HG02588 (cell line): ENCODE data around the gene ACOD1.
"Not testable (repeated sequence)": the region's sequence is repeated elsewhere in the genome, so short reads cannot be mapped to it uniquely, and the experiment has no call there.

Experiments used
- ATAC-seq: cut with Tn5 transposase; IDR thresholded peaks from one replicate; pipeline ENCODE4 v1.9.1; 2021; ENCODE audit warnings: mild to moderate bottlenecking, moderate library complexity; ENCODE audit not compliant: unreplicated experiment

The ACOD1 gene

DNA sequence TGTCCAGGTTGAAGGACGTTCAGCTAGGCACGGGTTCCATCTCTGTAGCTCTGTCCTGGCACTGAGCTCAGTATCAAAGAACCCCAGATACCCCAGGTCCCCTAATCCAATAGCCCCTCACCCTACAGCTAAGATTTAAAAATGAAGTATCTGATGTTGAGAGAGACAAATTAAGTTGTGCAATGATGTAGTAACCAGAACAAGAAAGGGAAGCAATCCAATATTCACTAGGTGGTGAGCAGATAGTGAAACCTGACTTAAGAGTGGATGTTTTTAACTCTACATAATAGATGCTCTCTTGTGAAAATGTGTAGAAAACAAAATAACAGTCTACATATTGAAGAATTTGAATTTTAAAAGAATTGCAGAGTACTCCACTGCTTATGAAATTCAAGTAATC lies 1.8 kb downstream of the ACOD1 start:
- no peak for ATAC-seq

GRCh38 chr13:76953968-76954367 lies 5.7 kb downstream of the ACOD1 start:
- no peak for ATAC-seq

DNA sequence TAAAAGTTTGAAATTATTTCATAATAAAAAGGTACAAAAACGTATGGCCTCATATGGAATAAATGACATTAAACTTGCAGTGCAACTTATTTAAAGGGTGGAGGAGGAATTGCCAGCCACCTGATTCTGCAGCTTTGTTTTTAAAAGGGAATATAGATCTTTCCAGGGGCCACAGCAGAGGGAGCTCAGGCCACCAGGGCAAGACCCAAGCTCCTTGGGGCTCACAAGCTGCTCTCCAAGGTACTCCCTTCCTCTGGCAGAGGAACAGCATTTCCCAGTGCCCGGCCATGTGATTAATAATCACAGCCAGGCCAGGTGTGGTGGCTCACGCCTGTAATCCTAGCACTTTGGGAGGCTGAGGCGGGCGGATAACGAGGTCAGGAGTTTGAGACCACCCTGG lies 6.2 kb downstream of the ACOD1 start:
- ATAC-seq, result no peak

GRCh38 chr13:76955193-76955592 lies 6.9 kb downstream of the ACOD1 start:
- ATAC-seq, result no peak

DNA sequence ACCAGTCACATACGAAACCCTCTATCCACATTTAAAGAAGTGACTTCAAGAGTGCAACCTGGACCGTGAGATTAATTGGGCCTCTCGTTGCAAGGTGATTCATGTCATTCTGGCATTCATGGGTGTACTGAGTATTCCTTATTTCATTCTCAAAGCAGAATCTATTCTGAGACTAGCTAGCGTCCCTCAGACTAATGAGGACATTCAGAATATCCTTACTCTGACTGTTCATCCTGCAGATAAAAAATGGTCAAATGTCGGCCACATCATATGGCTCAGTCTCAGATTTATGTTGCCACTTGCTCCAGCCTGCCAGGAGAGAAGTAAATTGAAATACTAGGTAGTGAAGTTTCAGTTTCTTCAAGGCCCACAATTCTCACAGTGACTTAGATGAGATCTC lies 7.3 kb downstream of the ACOD1 start:
- no peak for ATAC-seq

DNA sequence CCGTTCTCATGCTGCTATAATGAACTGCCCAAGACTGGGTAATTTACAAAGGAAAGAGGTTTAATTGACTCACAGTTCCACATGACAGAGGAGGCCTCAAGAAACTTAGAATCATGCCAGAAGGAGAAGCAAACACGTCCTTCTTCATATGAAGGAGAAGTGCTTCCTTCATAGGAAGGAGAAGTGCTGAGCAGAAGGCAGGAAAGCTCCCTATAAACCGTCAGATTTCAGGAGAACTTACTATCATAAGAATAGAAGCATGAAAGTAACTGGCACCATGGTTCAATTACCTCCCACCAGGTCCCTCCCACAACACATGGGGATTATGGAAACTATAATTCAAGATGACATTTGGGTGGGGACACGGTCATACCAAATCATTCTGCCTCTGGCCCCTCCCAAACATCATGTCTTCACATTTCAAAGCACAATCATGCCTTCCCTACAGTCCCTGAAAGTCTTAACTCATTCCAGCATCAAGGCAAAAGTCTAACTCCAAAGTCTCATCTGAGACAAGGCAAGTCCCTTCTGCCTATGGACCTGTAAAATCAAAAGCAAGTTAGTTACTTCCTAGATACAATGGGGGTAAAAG lies 10.6 kb downstream of the ACOD1 start:
- ATAC-seq, result no peak

DNA sequence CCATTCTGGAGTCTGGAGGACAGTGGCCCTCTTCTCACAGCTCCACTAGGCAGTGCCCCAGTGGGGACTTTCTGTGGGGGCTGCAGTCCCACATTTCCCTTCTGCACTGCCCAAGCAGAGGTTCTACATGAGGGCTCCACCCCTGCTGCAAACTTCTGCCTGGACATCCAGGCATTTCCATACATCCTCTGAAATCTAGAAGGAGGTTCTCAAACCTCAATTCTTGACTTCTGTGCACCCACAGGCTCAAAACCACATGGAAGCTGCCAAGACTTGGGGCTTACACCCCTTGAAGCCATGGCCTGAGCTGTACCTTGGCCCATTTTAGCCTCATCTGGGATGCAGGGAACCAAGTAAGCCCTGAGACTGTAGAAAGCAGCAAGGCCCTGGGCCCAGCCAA lies 11.4 kb downstream of the ACOD1 start:
- not testable (repeated sequence) for ATAC-seq

DNA sequence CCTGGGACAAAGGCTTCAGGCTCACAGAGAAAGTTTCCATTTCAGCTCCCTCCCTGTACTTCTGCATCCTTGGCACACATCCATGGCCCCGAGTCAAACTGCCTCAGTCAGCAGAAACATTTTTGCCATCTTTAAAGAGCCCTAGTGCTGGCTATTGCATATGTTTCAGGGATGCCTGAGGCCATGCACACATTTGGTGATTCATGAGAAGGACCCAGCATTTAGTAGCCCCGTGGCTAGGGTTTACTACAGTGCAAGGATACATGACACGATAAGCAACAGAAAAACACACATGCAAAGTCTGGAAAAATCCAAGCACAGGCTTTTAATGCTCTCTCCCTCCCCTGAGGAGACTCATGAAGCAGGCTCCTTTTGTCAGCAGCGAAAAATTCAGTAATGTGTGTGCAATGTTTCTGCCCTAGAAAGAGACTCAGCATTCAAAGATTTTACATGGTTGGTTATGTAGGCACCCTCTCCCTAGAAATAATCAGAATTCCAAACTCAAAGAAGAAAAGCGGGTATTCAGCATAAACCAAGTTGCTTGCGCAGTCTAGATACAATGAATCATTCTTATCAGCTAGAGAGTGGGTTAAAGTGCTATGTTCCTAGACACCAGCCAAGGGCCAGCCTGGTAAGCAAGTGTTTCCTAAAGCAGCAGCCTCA lies 17.6 kb downstream of the ACOD1 start:
- ATAC-seq, result no peak

DNA sequence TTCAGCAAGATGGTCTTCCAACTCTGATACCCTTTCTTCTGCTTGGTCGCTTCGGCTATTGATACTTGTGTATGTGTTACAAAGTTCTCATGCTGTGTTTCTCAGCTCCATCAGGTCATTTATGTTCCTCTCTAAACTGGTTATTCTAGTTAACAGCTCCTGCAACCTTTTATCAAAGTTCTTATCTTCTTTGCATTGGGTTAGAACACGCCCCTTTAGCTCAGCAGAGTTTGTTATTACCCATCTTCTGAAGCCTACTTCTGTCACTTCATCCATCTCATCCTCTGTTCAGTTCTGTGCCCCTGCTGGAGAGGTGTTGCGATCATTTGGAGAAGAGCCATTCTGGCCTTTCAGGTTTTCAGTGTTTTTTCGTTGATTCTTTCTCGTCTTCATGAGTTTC lies 18.7 kb downstream of the ACOD1 start:
- no peak for ATAC-seq

DNA sequence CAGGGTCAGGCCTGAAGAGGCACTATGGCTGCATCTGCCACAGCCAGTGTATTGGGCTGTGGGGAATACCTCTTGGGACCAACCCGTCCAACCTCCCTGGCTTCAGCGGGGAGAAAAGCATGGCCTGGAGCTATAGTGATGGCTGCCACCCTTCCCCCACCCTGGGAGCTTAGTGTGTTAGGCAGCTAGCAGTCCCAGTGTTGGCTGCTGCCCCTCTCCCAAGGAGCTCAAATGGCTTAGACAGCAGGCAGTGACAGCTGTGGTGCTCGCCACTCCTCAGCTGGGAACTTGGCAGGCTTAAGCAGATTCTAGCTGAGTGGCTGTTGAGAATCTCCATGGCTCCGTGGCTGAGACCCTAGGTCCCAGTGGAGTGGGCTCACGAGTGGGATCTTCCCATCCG lies 19.7 kb downstream of the ACOD1 start:
- no peak for ATAC-seq

GRCh38 chr13:76969488-76970365 lies 21.4 kb downstream of the ACOD1 start:
- no peak for ATAC-seq

DNA sequence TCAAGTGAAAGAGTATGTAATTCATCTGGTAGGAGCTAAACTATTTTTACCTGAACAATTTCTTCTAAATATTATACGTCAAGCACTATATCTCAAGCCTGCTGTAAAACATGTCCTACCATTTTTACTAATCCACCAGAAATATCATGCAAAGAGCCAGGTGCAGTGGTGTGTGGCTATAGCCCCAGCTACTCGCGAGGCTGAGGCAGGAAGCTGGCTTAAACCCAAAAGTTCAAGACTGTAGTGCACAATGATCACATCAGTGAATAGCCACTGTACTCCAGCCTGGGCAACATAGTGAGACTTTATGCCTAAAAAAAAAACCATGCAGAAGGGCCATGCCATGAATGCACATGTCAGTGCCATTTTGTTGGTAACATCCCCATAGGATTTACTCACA lies 22.9 kb downstream of the ACOD1 start:
- no peak for ATAC-seq

DNA sequence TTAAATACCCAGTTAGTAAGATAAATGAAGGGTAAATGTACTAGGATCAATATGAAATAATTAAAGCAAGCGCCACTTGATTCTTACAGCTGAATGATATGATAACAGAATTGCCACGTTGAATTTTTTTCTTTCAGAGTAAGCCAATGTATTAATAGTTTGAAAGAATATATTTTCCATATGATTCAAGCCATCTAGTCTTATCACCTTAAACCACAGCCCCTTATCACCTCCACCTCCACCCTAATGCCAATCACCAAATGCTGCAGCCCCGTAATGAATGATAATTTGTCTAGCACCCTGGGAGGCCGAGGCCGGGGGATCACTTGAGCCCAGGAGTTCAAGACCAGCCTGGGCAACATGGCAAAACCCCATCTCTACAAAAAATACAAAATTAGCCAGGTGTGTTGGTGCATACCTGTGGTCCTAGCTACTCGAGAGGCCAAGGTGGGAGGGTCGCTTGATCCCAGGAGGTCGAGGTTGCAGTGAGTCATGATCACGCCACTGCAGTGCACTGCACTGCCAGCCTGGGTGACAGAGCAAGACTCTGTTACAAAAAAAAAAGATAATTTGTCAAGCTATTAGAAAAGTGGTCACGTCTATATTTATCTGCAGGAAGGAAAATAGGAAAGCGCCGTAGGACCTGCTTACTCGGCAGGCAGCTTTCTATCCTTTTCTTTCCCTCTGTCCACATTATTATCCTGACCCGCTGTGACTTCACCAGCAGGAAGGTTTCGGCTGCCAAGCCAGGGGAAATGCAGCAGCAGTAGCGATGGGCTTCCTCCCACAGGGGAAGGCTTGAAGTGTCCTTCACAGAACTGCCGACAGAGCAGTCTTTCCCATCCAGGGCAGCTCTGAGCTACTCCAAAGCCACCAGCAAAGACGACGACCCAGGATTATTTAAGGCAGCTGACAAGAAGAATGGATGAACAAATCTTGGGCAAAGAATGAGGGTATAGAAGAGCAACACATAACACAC lies 23.8 kb downstream of the ACOD1 start:
- no peak for ATAC-seq

GRCh38 chr13:76973920-76974617 lies 25.8 kb downstream of the ACOD1 start:
- no peak for ATAC-seq

DNA sequence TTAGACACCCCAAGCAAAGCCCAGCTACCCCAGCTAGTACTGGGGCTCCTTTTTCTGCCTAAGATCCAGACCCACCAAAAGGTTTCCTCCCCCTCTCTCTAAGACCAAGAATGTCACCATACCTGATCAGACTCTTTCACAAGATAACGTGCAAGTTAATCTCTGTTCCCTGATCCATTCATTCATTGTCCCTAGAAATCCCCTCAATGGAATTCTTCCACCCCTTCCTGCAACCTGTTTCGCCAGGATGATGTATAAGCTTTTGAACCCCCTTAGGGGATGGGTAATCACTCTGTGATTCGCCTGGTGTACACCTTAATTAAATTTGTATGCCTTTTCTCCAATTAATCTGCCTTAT lies 26.3 kb downstream of the ACOD1 start:
- ATAC-seq, result no peak

DNA sequence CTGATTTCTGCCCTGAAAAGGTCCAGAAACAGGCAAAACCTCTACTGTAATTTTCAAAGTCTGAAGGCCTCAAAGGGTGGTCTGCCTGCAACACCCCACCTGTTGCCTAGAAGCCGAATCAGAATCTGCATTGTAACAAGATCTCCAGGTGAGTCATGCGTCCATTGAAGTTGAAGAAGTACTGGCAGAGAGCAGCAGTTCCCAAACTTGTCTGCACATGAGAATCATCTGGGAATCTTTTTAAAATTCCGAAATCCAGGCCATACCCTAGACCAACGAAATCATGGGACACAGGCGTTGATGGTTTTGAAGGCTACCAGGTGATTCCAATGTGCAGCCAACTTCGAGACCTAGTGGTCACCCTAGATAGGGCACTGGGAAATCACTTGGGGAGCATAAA lies 27.6 kb downstream of the ACOD1 start:
- ATAC-seq, result no peak

DNA sequence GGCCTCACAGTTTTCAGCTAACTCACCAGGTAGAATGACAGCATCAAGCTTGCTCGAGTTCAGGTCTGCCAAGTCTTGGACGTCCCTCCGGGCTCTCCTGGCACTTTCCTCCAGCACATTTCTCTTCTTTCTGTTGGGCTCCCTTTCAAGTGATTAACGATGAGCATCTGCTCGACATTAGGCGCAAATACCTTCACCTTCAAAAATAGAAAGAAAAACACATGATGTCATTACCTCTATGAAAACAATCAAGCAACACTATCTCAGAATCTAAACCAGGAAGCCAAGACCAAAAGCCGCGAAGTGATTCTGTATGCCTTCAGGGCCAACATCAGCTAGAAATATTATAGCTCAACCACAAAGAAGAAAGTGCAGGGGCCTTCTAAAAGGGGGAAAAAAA lies 28.2 kb downstream of the ACOD1 start:
- ATAC-seq, result no peak

- ATAC-seq, result no peak
These were observed 28.6 kb downstream of the ACOD1 start for GRCh38 chr13:76976929-76977328.

DNA sequence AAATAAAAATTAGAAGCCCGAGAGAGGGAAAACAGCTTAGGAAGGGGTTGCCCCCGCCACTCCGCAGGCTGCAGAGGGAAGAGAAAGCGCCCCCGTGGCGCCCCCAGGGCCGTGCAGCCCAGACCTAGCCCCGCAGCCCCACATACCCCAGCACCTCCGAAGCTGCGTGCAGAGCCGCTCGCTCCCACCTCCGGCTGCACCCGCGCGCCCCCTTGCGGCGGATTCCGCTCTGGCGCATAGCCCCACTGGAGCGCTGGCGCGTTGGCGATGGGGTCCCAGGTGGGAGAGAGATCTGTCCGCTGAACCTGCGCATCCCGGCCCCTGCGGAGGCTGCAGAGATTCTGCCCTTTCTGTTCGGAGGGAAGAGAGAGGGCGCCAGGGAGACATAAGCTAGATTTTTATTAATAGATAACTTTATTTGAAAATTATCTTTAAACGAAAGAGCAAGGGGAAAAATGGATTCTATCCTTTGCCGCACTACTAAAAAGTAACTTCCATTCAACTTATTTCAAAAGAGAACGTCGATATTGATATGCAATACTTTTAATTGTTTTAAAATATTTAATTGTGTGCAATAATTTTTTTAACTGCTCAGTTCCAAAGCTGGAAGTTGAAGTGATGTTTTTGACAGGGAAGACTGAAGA lies 31.9 kb downstream of the ACOD1 start:
- ATAC-seq, result peak; percentile 99

GRCh38 chr13:76982061-76982460 lies 33.8 kb downstream of the ACOD1 start:
- no peak for ATAC-seq
